Fibroblast of mammary gland (primary cell): ENCODE measurements around the gene IMPDH1.

Experiments
- DNase-seq: peaks from one replicate; pipeline ENCODE4 v3.0.0-alpha.2; 2010; ENCODE audit warnings: low read depth
- H3K4me3 ChIP-seq: 2 replicates; pipeline ENCODE4 v1.5.1; 2011; ENCODE audit warnings: low read depth, mild to moderate bottlenecking, low read length, moderate library complexity; ENCODE audit not compliant: control insufficient read depth
- CTCF ChIP-seq: conservative IDR thresholded peaks from 2 replicates; pipeline ENCODE4 v1.5.1; 2011; ENCODE audit warnings: low read depth, low read length, inconsistent platforms; ENCODE audit not compliant: control insufficient read depth, insufficient read depth

Gene IMPDH1

GRCh38 chr7:128388145-128388485, 21.7 kb downstream of the IMPDH1 start:
- H3K4me3 ChIP-seq, result no peak overlapping the region
- no peak for DNase-seq
- TF ChIP-seq CTCF, result no peak

- TF ChIP-seq CTCF, result peak; percentile 88
- DNase-seq, result peak; percentile 79
- no peak overlapping the region for H3K4me3 ChIP-seq
Observed at GRCh38 chr7:128387216-128388144, 22.3 kb downstream of the IMPDH1 start.

- H3K4me3 ChIP-seq, result no peak overlapping the region
- no peak for DNase-seq
- TF ChIP-seq CTCF, result no peak
Observed at GRCh38 chr7:128385988-128386925, 23.5 kb downstream of the IMPDH1 start.

GRCh38 chr7:128384726-128385125, 25.1 kb downstream of the IMPDH1 start:
- no peak for TF ChIP-seq CTCF
- DNase-seq, result no peak
- no peak overlapping the region for H3K4me3 ChIP-seq

GRCh38 chr7:128383776-128384175, 26.0 kb downstream of the IMPDH1 start:
- no peak overlapping the region for H3K4me3 ChIP-seq
- DNase-seq, result no peak
- TF ChIP-seq CTCF, result no peak

GRCh38 chr7:128381161-128381821, 28.5 kb downstream of the IMPDH1 start:
- TF ChIP-seq CTCF, result peak; percentile 49
- no peak for DNase-seq

More at GRCh38 chr7:128381161-128381821, 28.5 kb downstream of the IMPDH1 start:
- no peak overlapping the region for H3K4me3 ChIP-seq
